ENCODE measurements around the gene CEP83.
"Not testable (repeated sequence)": the region's sequence is repeated elsewhere in the genome, so short reads cannot be mapped to it uniquely, and the experiment has no call there.

CEP83 gene

DNA sequence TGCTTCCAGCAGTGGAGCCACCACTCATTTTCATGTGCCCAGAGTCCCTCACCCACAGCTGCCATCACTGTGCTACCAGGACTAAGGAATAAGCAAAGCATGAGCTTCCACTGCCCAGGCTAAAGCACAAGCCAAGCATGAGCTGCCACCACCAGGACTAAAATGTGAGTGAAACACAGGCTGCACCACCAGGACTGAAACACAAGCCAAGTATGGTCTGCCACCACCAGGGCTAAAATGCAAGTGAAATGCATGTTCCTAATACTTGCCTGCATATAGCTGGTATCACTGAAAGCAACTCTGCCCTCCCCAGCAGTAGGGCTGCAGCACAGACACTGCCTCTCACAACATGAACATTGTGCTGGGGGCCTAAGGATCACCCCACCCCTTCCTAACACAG lies 30.0 kb downstream of the CEP83 start:
- no peak for DNase-seq

DNA sequence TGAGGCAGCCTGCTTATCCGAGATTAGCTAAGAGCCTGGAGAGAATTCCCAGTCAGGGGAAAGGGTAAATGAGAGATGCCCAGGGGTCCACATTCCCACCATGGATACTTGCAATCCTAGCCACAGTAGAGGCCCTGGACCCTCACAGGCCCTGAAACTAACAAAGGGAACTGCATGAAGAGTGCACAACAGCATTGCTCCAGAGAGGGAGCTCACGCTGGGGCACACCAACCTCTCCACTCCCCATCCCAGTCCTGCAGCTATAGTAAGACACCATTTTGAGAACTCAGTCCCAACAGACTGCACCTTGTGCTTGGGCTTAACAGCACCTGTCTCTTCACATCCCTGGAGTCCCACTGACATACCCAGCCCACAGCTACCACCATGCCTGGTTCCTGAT lies 30.5 kb downstream of the CEP83 start:
- no peak for DNase-seq

DNA sequence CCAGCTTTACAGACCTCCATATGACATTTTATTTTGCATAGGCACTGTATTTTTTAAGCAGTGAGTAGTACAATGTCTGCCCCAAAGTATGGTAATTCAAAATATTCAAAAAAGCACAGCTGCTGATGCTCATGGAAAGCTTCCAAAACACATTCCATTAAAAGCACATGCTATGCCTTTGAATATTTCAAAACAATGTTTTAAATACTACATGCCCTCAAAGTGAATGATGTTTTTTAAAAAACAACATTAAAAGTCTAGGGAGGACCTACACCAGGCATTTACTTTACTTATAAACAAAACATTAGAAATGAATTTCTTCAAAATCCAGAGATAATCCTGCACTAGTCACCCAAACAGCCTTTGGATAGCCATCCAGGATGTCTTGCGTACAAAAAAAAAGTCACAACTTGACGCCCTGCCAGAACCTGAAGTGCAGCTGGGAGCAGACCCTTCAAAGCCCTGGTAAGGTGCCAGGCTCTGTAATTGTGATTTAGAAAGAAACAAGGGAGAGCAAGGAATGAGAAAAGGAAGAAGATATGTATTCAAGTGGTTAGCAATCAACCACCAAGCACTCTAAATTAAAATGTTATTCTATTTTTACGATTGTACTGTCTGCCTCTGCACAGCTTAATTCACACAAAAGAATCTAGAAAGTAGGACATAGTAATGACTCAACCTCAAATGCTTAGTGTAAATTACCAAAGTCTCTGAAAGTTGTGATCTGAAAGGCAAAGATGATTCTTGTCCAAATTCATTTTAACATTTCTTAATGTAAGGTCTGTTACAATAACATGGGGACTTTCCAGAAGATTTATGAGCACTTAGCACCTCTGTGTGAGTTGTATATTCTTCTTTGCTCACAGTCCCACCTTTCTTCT lies 31.9 kb downstream of the CEP83 start:
- no peak for DNase-seq

DNA sequence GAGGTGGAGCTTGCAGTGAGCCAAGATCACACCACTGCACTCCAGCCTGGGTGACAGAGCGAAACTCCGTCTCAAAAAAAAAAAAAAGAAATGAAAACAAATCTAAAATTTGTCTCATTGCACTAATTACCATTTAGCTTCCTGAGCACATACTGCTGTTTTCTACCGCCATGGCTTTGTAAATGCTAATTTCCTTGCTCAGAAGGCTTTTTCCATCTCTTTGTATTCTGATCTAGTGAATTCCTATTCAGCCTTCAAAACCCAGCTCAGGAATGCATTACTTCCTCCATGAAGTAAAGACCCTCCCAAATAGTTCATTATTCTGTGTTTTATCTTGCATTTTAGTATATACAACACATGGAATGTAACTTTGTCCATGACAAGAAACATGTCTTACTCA lies 33.6 kb downstream of the CEP83 start:
- DNase-seq, result no peak

DNA sequence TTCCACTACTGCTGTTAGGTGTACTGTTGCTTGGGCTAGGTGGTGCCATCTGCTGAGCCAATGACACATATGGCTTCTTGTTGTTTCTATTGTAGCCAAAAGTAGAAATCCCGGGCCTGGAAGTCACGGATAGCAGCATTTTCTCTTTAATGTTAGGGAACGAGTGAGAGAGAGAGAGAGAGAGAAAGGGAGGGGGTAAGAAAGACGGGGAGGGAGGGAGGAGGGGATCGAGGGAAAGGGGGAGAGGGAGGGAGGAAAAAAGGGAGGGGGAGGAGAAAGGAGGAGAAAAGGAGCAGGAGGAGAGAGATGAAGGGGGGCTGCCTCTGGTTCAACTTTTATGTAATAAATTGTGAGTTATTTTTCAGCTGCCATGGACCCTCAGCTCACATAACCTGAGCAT lies 34.8 kb downstream of the CEP83 start:
- not testable (repeated sequence) for DNase-seq

DNA sequence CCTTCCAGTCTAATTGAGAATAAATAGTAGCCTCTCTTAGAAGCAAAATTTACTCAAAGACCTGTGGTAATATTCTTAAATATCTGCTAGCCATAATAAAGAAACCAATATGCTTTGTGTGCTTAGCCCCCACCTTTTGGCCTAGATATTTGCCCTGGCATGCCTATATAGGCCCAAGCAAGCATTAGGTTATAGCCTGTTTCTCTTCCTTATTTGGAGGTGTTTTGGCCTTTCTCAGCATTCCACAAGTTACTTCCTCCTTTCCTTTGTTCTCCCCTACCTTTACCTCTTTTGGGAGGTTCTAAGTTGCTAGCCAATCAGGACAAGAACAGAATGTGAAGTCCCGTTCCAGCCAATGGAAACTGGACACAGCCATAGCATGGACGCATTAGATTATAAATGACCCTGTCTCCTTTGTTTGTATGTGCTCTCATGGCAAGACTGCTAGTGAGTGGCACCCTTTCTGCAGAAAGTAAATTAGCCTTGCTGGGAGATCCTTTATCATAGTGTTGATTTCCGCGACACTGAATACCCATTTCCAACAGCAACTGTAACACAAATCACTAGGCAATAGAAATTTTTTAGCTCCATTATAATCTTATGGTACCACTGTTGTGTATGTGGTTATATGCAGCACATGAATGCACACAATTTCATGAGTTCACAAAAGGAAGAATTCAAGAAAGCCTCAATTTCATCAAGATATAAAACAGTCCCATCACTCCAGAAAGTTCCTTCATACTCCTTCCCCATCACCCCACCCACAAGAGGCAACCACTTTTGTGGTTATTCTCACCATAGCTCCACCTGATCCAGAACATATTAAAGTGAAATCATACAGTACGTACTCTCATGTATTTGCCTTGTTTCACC lies 37.6 kb downstream of the CEP83 start:
- no peak for DNase-seq

DNA sequence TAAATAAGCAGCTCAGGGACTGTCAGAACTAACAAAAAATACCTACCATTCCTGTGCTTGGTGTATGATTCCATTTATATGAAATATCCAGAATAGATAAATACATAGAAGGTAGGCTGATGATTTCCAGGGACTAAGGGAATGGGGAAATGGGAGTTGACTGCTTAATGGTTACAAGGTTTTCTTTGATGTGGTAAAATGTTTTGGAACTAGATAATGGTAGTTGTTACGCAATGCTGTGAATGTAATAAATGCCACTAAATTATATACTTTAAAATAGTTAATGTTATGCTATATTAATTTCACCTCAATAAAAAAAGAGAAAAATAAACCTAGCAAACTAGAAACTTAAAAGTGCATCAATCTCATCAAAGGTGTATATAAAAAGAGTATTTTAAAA lies 41.1 kb downstream of the CEP83 start:
- DNase-seq, result no peak

GRCh38 chr12:94416613-94417012 lies 43.1 kb downstream of the CEP83 start:
- DNase-seq, result no peak

- DNase-seq, result no peak
These were observed 44.6 kb downstream of the CEP83 start for GRCh38 chr12:94415066-94415465.

GRCh38 chr12:94405413-94406116 lies 54.1 kb downstream of the CEP83 start:
- DNase-seq, result no peak

DNA sequence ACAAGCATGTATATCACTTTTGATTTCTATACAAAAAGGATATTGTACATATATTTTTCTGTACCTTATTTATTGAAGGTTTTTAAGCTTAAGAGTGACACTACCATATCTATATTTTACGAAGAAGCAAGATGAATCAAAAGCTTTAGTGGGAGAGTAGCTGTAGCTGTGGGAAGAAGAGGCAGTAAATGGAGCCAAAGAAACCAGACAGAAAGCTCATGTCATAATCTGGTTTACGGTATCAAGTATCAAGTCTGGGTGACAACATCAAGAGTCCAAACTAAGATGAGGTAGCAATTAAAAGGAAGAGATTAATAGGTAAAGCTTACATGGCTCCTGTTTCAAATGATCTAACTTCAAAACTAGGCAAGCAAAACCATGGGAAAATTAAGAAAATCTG lies 54.8 kb downstream of the CEP83 start:
- no peak for DNase-seq

GRCh38 chr12:94401326-94401725 lies 58.3 kb downstream of the CEP83 start:
- DNase-seq, result no peak

DNA sequence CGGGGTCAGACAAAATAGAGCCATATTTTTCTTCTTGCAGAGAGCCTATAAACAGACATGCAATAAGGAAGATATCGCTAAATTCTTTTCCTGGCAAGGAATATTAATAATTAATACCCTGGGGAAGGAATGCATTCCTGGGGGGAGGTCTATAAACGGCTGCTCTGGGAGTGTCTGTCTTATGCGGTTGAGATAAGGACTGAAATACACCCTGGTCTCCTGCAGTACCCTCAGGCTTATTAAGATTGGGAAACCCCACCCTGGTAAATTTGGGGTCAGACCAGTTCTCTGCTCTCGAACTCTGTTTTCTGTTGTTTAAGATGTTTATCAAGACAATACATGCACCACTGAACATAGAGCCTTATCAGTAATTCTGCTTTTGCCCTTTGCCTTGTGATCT lies 61.0 kb downstream of the CEP83 start:
- not testable (repeated sequence) for DNase-seq

DNA sequence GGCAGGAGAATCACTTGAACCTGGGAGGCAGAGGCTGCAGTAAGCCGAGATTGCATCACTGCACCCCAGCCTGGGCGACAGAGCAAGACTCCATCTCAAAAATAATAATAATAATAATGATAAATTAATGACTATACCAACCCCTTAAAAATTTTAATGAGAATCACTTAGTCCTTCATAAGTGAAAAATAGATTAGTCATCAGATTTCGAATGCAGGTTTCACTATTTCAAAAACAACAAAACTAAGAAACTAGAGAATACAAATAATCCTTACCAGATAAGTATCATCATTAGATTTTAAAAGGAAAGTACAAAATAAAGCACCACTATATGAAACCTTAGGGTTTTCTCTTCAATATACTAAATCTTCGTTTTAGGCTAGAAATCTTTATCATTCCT lies 62.3 kb downstream of the CEP83 start:
- no peak for DNase-seq

DNA sequence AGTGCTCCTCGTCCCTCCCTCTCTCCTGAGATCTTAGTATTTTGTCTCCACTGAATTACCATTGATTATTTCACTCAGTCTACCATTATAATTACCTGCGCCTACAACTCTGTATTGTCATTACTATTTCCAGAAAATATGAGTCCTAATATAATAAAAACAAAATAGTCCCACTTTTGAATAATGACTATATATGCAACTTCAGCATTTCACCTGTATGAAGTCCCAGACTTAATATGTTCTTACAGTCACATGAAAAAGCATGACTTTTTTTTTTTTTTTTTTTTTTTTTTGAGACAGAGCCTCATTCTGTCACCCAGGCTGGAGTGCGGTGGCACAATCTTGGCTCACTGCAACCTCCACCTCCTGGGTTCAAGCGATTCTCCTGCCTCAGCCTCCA lies 63.7 kb downstream of the CEP83 start:
- not testable (repeated sequence) for DNase-seq

DNA sequence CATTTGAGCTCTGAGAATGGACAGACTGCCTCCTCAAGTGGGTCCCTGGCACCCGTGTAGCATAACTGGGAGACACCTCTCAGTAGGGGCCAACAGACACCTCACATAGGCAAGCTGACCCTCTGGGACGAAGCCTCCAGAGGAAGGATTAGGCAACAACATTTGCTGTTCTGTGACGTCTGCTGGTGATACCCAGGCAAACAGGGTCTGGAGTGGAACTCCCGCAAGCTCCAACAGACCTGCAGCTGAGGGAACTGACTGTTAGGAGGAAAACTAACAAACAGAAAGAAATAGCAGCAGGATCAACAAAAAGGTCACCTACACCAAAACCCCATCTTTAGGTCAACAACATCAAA lies 69.6 kb downstream of the CEP83 start:
- DNase-seq, result no peak

DNA sequence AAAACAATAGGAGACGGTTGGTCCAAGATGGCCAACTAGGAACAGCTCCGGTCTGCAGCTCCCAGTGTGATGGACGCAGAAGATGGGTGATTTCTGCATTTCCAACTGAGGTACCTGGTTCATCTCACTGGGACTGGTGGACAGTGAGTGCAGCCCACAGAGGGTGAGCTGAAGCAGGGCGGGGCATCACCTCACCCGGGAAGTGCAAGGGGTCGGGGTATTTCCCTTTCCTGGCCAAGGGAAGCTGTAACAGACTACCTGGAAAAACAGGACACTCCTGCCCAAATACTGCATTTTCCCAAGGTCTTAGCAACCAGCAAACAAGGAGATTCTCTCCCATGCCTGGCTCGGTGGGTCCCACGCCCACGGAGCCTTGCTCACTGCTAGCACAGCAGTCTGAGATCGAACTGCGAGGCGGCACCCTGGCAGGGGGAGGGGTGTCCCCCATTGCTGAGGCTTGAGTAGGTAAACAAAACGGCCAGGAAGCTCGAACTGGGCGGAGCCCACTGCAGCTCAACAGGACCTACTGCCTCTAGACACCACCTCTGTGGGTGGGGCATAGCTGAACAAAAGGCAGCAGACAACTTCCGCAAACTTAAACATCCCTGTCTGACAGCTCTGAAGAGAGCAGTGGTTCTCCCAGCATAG lies 70.1 kb downstream of the CEP83 start:
- DNase-seq, result peak; percentile 73

DNA sequence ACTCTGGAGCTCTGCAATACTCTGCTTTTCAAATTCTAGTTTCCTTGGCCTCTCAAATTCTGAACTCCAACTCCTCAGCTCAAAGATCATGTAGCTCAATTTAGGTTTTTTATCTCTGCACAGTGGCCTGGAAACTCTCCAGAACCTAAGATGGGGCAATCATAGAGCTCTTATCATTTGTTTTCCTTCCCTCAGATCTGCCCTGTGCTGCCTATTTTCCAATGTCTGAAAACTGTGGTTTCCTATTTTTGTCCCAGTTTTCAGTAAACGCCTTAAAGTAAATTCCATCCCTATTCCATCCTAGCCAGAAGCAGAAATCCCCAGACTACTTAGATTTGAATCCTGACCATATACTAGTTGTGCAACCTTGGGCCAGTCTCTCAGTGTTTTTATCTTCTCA lies 73.2 kb downstream of the CEP83 start:
- no peak for DNase-seq

DNA sequence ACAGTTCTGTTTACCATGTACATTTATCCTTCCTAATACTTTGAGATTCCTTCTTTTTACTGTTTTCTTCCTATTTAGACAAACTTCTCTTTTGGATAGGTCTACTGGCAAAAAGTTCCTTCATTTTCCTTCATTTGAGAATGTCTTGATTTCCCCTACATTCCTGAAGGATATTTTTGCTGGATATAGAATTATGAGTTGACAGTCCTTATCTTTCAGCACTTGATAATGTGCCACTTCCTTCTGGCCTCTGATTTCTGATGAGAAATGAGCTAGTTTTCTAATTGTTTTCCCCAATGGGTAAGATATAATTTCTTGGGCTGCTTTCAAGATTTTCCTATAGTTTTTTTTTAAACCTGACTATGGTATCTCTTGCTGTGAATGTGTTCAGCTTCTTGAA lies 75.6 kb downstream of the CEP83 start:
- no peak for DNase-seq

- DNase-seq, result peak; percentile 4
These were observed 79.2 kb downstream of the CEP83 start for GRCh38 chr12:94380507-94380906.

DNA sequence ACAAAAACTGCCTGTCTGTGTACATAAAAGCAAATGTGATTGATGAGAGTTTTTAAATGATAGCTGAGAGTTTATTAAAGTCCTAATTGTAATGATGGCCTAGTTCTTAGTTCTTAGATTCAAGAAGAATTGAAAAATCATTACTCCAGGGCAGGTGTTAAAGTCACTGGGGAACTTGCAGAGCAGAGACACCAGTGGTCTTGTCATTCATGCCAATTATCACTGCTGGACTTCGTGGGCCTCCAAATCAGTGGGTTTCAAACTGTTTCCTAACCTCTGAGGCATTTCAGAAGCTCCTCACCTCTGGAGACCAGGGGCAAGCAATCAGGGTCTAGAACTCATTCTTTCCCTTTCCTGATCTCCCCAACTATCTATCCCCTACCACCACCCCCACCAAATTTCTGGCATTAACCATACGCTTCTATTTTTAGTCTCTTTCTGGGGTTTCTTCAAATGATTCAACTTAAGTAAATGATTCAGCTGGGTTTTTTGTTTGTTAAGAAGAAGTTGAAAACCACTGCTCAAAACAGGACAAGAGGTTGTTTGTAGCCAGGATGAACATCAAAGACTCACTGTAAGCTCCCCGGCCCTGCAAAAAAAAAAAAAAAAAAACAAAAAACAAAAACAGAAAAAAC lies 80.1 kb downstream of the CEP83 start:
- no peak for DNase-seq

DNA sequence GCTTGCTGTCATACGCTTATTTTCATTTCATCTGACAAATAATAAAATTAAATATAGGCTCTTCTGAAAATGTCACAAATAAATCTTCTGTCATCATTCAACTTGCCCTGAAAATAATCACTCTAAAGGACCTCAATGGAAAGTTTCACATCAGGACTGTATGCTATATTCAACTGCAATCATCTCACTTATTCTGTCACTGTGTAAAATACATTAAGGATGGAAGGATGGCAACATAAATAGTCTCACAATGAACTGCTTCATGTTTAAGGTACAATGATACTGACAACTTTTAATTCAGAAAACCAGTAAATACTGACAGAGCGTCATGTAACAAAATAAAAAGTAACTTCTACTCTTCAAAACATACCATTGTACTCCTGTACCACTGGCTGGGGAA lies 82.1 kb downstream of the CEP83 start:
- no peak for DNase-seq

DNA sequence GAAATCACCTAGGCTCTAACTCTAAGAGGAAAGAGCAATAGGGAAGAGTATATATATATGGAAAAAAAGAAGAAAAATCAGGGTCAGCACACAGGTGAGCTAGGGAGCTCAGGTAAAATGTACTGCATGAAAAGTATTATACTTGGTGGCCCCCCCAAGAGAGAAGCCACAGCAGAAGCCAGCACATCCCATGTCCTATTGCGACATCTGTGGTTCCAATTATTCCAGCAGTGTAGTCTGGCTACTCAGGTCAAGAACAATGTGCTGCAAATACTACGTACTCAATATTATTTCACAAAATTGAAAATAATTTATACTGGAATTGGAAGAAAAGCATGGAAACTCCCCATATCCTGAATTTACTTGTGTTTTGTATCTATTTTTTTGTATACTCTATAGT lies 85.5 kb downstream of the CEP83 start:
- no peak for DNase-seq

All from DMS153 (cell line).